ENCODE data around the gene PRSS33. TPM values are rescaled to one million over a fixed set of nuclear protein-coding genes. Genes with fewer than 3 reads are reported as not detected.

PRSS33 gene
- polyA plus RNA-seq, 2 of the 4 experiments (the other 2 are of a cell fraction): 0.04 TPM; not detected in 1

DNA sequence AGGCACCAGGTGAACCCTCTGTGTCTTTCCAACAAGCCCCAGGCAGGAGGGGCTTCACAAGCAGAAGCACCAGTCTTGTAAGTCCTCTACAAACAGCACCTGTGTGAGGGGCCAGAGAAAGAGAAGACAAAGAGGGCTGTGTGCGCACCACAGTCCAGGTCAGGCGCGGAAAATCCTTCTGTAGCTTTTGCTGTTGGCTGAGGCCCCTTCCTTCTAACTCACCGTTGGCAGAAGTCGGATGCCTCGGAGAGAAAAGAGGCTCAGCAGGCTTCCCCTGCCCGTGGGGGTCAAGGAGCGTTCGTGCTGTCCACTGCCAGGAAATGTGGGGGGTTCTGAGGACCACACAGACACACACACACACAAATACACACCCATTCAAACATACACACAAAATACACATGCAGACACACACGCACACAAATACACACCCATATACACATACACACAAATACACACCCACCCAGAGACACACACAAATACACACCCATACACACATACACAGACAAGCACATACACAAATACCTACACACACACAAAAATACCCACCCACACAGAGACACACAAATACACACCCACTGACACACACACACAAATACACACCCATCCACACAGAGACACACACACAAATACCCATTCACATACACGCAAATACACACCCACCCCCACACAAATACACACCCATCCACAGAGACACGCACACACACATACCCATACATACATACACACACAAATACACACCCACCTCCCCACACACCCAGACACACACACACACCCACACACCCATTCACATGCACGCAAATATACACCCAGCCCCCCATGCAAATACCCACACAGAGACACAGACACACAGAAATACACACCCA is 49.5 kb upstream of the PRSS33 start (continued):
- TF ChIP-seq, protein P1, sequence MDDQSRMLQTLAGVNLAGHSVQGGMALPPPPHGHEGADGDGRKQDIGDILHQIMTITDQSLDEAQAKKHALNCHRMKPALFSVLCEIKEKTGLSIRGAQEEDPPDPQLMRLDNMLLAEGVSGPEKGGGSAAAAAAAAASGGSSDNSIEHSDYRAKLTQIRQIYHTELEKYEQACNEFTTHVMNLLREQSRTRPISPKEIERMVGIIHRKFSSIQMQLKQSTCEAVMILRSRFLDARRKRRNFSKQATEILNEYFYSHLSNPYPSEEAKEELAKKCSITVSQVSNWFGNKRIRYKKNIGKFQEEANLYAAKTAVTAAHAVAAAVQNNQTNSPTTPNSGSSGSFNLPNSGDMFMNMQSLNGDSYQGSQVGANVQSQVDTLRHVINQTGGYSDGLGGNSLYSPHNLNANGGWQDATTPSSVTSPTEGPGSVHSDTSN (IDR thresholded peaks at IDR 0.05): no peak

DNA sequence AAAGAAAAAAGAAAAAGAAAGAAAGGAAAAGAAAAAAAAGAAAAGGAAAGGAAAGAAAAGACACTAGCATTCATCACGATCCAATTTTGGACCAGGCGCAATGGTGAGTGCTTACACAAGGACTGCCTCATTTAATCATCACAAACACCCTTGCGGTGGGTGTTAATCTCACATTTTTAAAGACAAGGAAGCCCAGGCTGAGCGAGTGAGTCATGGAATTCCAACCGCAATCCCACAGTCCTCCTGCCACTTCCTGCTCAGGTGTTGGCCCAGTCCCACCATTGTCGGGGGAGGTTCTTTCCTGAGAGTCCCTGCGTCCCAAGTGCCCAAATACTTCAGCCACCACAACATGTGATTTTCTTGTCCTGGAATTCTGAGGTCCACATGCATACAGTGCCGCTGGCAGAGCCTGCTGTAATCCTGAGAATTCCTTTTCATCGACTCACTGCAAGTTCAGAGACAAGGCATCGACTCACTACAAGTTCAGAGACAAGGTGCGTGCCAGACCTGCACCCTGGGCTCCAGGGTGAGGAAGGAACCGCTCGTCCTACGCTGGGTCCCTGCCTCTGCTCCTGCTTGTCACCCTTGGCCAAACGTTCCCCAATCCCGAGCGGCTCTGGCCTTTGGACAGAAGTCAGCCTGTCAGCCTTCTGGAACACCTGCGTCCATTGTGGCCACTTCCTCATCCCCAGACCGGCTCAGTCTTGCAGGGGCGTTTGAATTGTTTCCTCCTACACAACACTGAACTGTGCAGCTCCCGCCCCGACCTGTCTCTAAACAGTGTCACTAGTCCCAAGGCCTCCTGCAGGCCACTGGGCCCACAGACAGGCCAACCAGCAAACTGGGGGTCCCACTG is 48.5 kb upstream of the PRSS33 start:
- TF ChIP-seq GATA3 (IDR thresholded peaks at IDR 0.05; ENCODE audit: borderline replicate concordance) (peak; percentile 62; the same call in 1 of the 2 replicates), HDAC2 (IDR thresholded peaks at IDR 0.05) (no peak), POLR2A (IDR thresholded peaks at IDR 0.05; ENCODE audit: low read length) (no peak), HOXB5 (CRISPR knock-in tag; IDR thresholded peaks at IDR 0.05) (0 out of 2 replicates have a peak, but pooled peaks have one; percentile 17), RAD21 (conservative IDR thresholded peaks at IDR 0.05 in 1 of 2, IDR thresholded peaks at IDR 0.05 in 1 of 2) (no peak), CBX2 (IDR thresholded peaks at IDR 0.05; ENCODE audit: borderline replicate concordance, low read depth) (no peak), BHLHE40 (IDR thresholded peaks at IDR 0.05; ENCODE audit: low read depth, low read length) (0 out of 2 replicates have a peak, but pooled peaks have one; percentile 17), CEBPB (IDR thresholded peaks at IDR 0.05) (peak; percentile 24 to 52; a peak in 1 of 4 replicates), JUN (IDR thresholded peaks at IDR 0.05) (peak; percentile 74 to 83; a peak in 4 of 5 replicates), FOSL2 (IDR thresholded peaks at IDR 0.05) (peak; percentile 71), FOSL2 (CRISPR knock-in tag; IDR thresholded peaks at IDR 0.05) (peak; percentile 93), KDM1A (IDR thresholded peaks at IDR 0.05; ENCODE audit: low read depth) (no peak), MYC (IDR thresholded peaks at IDR 0.05; ENCODE audit: borderline replicate concordance, low read length) (peak; percentile 46; the same call in 1 of the 2 replicates), RARB (CRISPR knock-in tag; IDR thresholded peaks at IDR 0.05) (0 out of 2 replicates have a peak, but pooled peaks have one; percentile 53), ZFP36 (IDR thresholded peaks at IDR 0.05; ENCODE audit: borderline replicate concordance, partially characterized antibody) (no peak), FOSB (CRISPR knock-in tag; IDR thresholded peaks at IDR 0.05) (no peak), JUNB (IDR thresholded peaks at IDR 0.05) (peak; percentile 89), SMC3 (IDR thresholded peaks at IDR 0.05) (0 out of 3 replicates have a peak, but pooled peaks have one; percentile 11), EP300 (IDR thresholded peaks at IDR 0.05) (peak; percentile 76 to 85; a peak in 3 of 5 replicates), HOXB13 (CRISPR knock-in tag; IDR thresholded peaks at IDR 0.05; ENCODE audit: low read depth) (no peak)
- TF ChIP-seq, protein P1 (IDR thresholded peaks at IDR 0.05): no peak
- TF ChIP-seq, protein P2, sequence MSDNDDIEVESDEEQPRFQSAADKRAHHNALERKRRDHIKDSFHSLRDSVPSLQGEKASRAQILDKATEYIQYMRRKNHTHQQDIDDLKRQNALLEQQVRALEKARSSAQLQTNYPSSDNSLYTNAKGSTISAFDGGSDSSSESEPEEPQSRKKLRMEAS (IDR thresholded peaks at IDR 0.05): peak; percentile 86
- TF ChIP-seq, protein P3, sequence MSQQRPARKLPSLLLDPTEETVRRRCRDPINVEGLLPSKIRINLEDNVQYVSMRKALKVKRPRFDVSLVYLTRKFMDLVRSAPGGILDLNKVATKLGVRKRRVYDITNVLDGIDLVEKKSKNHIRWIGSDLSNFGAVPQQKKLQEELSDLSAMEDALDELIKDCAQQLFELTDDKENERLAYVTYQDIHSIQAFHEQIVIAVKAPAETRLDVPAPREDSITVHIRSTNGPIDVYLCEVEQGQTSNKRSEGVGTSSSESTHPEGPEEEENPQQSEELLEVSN (IDR thresholded peaks at IDR 0.05; ENCODE audit: borderline replicate concordance, low read depth): 0 out of 2 replicates have a peak, but pooled peaks have one; percentile 55
- TF ChIP-seq, protein P4, sequence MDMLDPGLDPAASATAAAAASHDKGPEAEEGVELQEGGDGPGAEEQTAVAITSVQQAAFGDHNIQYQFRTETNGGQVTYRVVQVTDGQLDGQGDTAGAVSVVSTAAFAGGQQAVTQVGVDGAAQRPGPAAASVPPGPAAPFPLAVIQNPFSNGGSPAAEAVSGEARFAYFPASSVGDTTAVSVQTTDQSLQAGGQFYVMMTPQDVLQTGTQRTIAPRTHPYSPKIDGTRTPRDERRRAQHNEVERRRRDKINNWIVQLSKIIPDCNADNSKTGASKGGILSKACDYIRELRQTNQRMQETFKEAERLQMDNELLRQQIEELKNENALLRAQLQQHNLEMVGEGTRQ (IDR thresholded peaks at IDR 0.05): peak; percentile 12; the same call in 1 of the 2 replicates
- Histone ChIP-seq H3K4me3 (no peak overlapping the region), H3K9me3 (no peaks in the 10 kb centered on the region), H3K4me2 (peak overlapping the region; percentile 60), H3K27ac (peak overlapping the region; percentile 79 to 90), H3K4me1 (peaks cover 41% of the 10 kb centered on the region)
- CTCF ChIA-PET: interaction anchor here (1.0 to 1.6 kb wide), 2 partner anchors 32 to 83 kb away, joined by 3 to 10 read pairs; no protein-coding TSS in a partner anchor
- POLR2A ChIA-PET: interaction anchor here (0.8 kb wide), 1 partner anchor 32 kb away, joined by 4 read pairs; no protein-coding TSS in a partner anchor
- FAIRE-seq: peak; percentile 99
- WGBS (ENCODE audit: missing lambda C conversion rate): 20% methylated on average over 20 of the region's 22 CpGs
- peak; percentile 74 to 82 for ATAC-seq
- peak; percentile 90 to 93 for DNase-seq (ENCODE audit: low read depth in 1 of 2, low spot score in 1 of 2)
